ENCODE data around the gene SUPT6H.

GRCh38 chr17:28702026-28702751 lies 40.2 kb downstream of the SUPT6H start:
- no peak for TF ChIP-seq EZH2 (IDR thresholded peaks at IDR 0.05; ENCODE audit: insufficient read depth, poor library complexity, severe bottlenecking)
- TF ChIP-seq EZH2phosphoT487 (IDR thresholded peaks at IDR 0.05; ENCODE audit: insufficient read depth, low read depth): no peak
